ENCODE measurements around the gene AFF2. TPM values are rescaled to one million over a fixed set of nuclear protein-coding genes. Genes with fewer than 3 reads are reported as not detected.

Gene AFF2
- total and polyA plus RNA-seq, 10 donors = 0.04 to 26.6 (median 8.7) TPM

- no peaks in the 10 kb centered on the region for H3K36me3 ChIP-seq
- no peaks in the 10 kb centered on the region for H3K27me3 ChIP-seq (replicated peaks in 1 of 7)
- no peaks in the 10 kb centered on the region for H3K9me3 ChIP-seq
- 60 to 86% (median 81%) methylated on average over 3 of the region's 3 CpGs for WGBS, 5 donors
- TF ChIP-seq POLR2A (IDR thresholded peaks at IDR 0.05) = no peak
- TF ChIP-seq CTCF (IDR thresholded peaks at IDR 0.05 in 8 of 11, conservative IDR thresholded peaks at IDR 0.05 in 3 of 11) = no peak
- TF ChIP-seq POLR2AphosphoS5 (IDR thresholded peaks at IDR 0.05) = no peak
- DNase-seq = no peak
- no peak overlapping the region for H3K4me3 ChIP-seq
- intact Hi-C loops (cut with DNase I; ENCODE audit: low total_unique reads) = no loop called here
- H3K27ac ChIP-seq = no peak overlapping the region
- H3K4me1 ChIP-seq = no peaks in the 10 kb centered on the region
Measured at GRCh38 chrX:148914783-148915182, 414.4 kb downstream of the AFF2 start.

- WGBS, 5 donors = 60 to 84% (median 78%) methylated on average over 5 of the region's 5 CpGs
- H3K4me3 ChIP-seq = no peak overlapping the region
- TF ChIP-seq POLR2AphosphoS5 (IDR thresholded peaks at IDR 0.05) (no peak), CTCF (IDR thresholded peaks at IDR 0.05 in 8 of 11, conservative IDR thresholded peaks at IDR 0.05 in 3 of 11) (no peak), POLR2A (IDR thresholded peaks at IDR 0.05) (no peak)
- no peak for DNase-seq
- no peaks in the 10 kb centered on the region for H3K36me3 ChIP-seq
- H3K4me1 ChIP-seq = no peaks in the 10 kb centered on the region
- no peaks in the 10 kb centered on the region for H3K27me3 ChIP-seq (replicated peaks in 1 of 7)
- H3K9me3 ChIP-seq = no peaks in the 10 kb centered on the region
- intact Hi-C loops (cut with DNase I; ENCODE audit: low total_unique reads) = no loop called here
- H3K27ac ChIP-seq = no peak overlapping the region
Measured at GRCh38 chrX:148915474-148915873, 415.1 kb downstream of the AFF2 start.

- DNase-seq = no peak
- no peaks in the 10 kb centered on the region for H3K4me1 ChIP-seq
Measured at GRCh38 chrX:148917441-148917840, 417.0 kb downstream of the AFF2 start.

GRCh38 chrX:148923631-148924030 lies 423.2 kb downstream of the AFF2 start:
- Histone ChIP-seq H3K36me3 (no peaks in the 10 kb centered on the region), H3K4me1 (no peaks in the 10 kb centered on the region), H3K27me3 (replicated peaks in 1 of 7) (no peaks in the 10 kb centered on the region), H3K4me3 (no peak overlapping the region), H3K27ac (no peak overlapping the region), H3K9me3 (no peaks in the 10 kb centered on the region)
- DNase-seq = no peak
- no peak for TF ChIP-seq POLR2AphosphoS5 (IDR thresholded peaks at IDR 0.05)
- no peak for TF ChIP-seq CTCF (IDR thresholded peaks at IDR 0.05 in 8 of 11, conservative IDR thresholded peaks at IDR 0.05 in 3 of 11)
- no peak for TF ChIP-seq POLR2A (IDR thresholded peaks at IDR 0.05)
- 47 to 64% (median 56%) methylated on average over 2 of the region's 2 CpGs for WGBS, 5 donors
- intact Hi-C loops (cut with DNase I; ENCODE audit: low total_unique reads) = no loop called here

More at GRCh38 chrX:148917441-148917840, 417.0 kb downstream of the AFF2 start:
- Histone ChIP-seq H3K27me3 (replicated peaks in 1 of 7) (no peaks in the 10 kb centered on the region), H3K9me3 (no peaks in the 10 kb centered on the region), H3K36me3 (no peaks in the 10 kb centered on the region), H3K27ac (no peak overlapping the region), H3K4me3 (no peak overlapping the region)
- intact Hi-C loops (cut with DNase I; ENCODE audit: low total_unique reads) = no loop called here
- no peak for TF ChIP-seq CTCF (IDR thresholded peaks at IDR 0.05 in 8 of 11, conservative IDR thresholded peaks at IDR 0.05 in 3 of 11)
- WGBS, 5 donors = 67 to 85% (median 79%) methylated on average over 4 of the region's 4 CpGs
